GM21529 (cell line): ENCODE data around the gene RASA2.

Source experiments
- ATAC-seq: cut with Tn5 transposase; IDR thresholded peaks from one replicate; pipeline ENCODE4 v1.9.1; 2021; ENCODE audit not compliant: unreplicated experiment

The RASA2 gene

DNA sequence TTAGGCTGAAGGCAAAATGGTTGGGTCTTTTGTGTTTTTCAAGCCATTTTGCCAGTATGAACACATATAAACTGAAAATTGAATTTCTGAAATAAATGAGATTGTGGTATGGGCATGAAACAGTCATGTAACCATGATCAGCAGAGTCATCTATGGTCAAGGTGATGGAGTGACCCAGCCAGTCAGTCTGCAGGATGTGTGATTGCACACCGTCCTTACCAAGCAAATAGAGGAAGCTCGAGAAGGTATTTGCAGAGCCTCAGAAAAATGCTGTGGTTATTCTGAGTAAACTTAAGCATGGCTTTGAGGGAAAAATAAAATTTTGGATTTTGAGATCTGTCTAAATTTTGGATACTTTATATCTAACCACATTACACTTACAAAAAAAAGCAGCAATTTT, 155.4 kb downstream of the RASA2 start:
- no peak for ATAC-seq

DNA sequence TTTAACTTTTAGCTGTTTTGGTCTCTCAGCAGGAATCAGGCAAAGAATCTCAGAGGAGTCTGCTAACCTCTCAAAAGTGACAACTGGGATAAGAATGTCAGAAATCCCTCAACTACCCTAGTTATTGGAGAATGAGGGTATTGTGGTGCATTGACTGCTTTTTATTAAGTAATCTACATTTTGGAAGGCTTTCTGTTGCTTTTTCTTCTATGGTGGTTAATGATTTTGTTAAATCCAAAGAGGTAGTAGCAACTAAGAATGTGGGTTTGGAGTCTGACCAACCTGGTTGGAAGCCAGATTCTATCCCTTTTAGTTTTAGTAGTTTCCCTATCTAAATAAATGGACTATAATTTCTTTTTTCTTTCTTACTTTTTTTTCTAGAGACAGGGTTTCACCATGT, 156.6 kb downstream of the RASA2 start:
- ATAC-seq, result no peak

DNA sequence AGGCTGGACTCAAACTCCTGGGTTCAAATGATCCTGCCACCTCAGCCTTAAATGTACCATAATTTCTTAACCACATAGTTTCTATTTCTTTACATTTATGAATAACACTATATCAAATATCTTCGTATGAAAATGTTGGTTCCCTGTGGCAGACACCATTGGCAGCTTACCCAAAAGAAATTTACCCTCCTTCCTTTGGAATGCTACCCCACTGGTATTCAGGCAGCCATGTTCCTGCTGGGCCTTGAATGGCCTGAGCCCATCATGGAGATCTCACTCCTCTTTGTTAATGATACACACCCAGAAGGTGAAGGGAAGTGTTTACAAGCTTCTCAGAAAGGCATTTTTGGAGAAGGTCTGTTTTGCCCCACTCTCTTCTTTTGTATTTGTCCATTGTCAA, 157.0 kb downstream of the RASA2 start:
- ATAC-seq, result no peak

DNA sequence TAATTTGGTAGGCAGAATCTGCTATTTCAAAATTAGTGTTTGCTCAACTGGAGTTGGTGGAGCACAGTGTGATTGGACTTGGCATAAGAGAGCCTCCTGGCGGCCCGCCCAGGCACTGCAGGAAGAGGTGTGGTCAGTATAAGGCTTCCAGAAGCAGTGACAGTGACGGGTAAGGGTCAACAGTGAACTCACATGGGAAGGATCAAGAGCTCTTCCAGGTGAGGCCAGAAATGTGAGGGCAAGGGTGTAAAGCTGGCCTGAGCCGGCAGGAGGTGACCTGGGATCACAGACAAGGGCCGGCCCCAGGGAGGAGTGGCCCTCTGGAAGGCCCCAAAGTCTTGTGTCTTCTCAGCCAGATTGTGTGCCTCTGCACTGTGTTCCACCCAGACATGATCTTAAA, 158.1 kb downstream of the RASA2 start:
- ATAC-seq, result peak; percentile 80

DNA sequence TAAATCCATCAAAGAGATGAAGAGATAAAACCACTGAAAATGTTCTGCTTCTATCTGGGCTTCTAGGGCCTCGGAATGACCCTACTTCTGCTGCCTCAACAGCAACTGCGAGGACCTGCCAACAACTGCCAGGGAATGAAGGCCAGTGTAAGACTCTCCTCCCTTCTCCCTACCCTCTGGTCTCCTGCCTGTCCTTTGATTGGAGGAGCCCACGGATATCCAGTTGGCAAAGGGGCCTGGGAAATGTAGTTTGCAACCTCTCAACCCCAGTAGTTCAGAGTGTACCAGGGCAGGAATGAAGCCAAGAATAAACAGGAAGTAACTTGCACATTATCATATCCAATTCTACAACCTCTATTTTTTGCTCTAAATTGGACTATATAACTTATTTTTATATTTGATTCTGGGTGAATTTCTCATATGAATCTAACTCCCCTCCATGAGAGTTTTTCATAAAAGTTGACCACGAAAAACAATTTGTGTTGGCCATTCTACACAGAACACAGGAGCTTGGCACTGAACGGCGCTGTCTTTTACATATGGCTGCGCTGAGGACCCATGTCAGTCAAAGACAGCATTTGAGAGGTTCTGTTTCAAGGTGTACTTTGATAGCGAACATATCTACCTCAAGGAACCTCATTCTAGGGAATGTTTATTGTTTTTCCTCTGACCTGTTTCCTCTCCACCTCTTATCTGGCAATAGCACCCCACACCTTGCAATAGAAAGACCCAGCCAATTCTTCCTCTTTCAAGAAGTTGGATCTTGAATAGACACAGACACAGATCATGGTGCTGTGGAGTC, 160.1 kb downstream of the RASA2 start:
- no peak for ATAC-seq

DNA sequence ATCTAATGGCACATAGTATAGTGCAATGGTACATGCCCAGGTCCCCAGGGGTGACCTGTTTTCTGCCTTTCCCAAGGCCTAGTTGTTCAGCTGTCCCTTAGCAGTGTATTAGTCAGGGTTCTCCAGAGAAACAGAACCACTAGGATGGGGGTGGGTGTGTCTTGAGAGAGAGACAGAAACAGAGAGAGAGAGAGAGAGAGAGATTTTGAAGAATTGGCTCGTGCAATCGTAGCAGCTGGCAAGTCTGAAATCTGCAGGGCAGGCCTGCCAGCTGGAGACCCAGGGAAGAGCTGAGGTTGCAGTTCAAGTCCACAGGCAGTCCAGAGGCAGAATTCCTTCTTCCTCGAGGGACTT, 160.7 kb downstream of the RASA2 start:
- ATAC-seq, result no peak

DNA sequence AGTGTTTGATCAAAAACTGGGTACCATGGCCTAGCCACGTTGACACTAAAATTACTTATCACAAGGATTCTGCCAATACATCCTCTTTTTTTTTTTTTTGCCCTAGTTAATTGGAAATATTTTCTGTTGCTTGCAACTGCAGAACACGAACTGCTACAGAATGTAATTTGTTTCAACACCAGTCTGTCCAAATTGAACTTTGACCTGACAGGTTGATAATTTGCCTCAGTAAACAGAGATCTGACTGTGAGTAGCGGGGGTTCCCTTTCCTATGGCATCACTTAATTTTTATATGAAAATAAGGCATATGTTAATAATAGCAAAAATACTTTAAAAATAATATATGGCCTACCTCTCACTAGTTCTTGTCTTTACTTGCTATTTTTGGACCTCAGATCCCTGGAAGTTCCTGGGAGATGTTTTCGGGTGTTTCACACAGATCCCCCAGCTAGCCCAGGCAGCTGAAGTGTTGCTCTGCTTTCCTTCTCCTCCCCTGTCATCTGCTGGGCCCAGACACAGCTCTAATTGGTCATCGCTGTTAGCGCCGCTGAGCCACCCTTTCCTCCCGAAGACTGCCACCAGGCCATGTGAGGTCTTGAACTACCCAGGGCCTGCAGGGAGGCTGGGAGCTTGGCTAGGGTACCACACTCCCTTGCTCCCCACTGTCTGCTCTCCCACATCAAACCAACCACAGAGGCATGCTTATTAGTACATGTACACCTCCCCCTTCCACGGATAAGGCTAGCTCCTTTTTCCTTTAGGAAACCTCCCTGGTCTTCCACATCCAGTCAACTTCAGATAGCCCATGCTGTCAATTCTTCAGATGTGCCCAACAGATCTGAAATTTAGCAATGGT, 161.5 kb downstream of the RASA2 start:
- no peak for ATAC-seq

DNA sequence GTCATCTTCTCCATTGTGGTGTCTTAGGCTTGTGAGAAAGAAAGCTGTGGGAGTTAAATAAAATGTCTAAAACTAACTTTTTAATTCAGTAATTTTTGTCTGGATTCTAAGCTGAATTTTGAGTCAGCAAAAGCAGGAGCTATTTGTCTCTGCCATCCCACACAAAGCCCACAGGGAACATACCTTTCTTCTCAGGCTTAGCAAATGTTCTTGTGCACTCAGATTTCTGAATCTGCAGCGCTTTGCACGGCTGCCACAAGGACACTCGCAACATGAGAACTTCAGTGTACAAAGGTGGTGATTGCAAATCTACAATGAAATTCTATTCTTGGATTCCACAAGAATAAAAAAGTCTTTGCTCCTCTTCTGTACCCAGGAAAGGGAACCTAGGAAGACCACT, 163.0 kb downstream of the RASA2 start:
- no peak for ATAC-seq

DNA sequence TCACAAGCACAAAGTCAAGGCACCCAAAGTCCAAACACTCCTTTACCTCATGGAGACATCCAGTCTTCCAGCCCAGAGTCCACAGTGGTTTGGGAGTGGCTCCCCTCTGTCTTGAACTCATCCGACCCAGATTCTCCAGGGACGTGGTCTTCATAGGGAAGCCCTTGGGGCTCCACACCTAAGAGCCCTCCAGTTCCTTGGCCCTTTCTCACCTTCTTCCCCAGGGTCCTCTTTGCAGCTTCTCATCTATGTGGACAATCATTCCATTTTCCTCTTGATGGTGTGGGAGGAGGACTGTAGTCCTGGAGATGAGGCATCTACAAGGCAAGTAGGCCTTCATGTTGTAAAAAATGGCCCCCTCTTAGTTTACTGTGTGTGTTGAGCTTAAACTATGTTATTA, 164.0 kb downstream of the RASA2 start:
- no peak for ATAC-seq

DNA sequence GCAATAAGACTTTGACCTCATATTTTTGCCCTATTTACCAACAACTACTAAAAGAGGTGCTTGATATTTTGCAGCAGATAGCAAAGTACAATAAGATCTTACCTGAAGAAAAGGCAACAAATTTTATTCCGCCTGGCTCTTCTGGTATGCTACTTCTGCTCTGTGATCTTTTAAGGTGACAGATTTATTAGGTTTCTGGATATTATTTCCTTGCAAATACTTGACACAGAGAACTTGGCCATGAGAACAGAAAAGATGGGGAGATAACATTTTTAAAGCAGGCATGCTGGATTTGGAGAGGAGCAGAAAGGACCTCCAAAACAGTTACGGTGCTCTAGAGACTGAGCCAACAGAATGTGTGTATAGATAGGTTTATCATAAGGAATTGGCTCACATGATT, 164.6 kb downstream of the RASA2 start:
- ATAC-seq, result no peak

DNA sequence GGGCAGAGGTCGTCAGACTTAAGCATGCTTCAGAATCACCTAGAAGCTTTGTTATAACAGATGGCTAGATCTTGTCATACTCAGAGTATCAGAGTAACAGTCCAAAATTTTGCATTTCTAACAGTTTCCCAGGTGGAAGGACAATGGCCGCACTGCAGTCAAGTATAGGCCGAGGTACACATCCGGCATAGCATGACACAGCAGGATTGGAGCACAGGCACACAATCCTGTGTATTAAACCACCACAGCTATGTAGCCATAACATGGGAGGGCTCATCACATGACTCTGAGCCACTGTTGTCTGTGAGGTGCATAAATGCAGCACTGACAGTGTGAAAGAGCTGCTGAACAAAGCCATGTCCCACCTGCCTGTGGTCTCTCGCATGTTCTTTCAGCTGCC, 165.5 kb downstream of the RASA2 start:
- no peak for ATAC-seq

DNA sequence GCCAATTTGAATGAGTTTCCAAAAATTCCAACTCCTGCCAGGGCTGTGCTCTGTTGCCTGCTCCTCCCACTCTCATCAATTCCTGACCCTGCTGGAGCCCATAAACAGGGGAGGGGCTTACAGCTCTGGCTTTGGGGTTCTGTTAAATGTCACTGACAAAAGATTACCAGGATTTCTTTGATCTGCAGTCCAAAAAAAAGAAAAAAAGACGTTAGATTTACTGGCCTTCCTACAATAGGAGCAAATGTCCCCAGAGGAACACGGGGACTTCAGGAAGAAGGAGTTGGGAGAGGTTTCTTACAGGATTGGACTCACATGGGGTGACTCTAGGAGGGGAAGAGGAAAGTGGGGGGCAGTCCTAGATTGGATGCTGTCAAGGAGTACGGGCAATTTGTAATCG, 167.0 kb downstream of the RASA2 start:
- ATAC-seq, result no peak

DNA sequence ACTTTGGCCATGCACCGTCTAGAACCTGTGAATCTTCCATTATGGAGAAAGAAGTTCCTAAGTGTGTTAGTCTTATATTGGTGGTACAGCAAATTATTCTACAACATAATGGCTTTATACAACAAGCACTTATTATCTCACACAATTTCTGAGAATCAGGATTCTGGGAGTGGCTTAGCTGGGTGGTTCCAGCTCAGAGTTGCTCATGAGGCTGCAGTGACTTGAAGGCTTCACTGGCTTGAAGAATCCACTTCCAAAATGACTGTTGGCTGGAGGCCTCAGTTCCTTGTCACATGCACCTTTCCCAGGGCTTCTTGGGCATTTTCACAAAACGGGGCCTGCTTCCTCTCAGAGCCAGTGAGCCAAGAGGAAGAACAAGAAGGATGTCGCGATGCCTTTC, 169.0 kb downstream of the RASA2 start:
- no peak for ATAC-seq

DNA sequence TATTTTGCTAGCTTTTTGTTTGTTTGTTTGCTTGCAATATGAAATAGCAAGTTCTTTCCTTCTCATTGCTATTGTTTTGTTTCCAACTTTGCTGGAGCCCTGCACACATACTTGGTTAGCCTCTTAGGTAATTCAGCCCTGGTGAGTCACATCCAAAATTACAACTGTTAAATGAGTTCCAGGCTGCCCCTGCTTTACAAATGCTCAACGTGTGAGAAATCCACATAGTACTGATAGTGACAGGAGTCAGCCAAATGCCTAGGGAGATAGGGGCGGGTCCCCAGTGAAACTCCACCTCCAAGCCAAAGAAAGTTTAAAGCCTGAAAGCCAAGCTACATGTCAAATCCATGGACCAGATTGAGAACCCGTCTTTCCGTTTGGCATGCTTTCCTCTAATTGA, 169.9 kb downstream of the RASA2 start:
- ATAC-seq, result no peak

DNA sequence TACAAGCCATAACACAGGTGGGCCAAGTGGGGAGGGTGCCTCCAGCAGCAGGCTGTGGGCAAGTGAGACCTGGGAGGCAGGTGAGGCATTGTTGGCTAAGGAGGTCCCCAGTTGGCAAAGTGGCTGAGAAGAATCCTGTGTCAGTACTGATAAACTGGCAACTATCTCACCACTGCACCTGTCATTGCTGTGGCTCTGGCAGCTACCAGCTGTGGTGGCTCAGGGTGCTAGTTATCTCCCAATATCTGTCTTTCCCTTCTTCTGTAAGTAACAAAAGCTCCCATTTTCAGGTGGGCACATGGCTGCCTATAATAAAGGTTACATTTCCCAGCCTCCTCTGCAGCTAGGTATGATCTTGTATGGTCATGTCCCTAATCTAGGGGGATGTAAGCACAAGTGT, 170.7 kb downstream of the RASA2 start:
- no peak for ATAC-seq

DNA sequence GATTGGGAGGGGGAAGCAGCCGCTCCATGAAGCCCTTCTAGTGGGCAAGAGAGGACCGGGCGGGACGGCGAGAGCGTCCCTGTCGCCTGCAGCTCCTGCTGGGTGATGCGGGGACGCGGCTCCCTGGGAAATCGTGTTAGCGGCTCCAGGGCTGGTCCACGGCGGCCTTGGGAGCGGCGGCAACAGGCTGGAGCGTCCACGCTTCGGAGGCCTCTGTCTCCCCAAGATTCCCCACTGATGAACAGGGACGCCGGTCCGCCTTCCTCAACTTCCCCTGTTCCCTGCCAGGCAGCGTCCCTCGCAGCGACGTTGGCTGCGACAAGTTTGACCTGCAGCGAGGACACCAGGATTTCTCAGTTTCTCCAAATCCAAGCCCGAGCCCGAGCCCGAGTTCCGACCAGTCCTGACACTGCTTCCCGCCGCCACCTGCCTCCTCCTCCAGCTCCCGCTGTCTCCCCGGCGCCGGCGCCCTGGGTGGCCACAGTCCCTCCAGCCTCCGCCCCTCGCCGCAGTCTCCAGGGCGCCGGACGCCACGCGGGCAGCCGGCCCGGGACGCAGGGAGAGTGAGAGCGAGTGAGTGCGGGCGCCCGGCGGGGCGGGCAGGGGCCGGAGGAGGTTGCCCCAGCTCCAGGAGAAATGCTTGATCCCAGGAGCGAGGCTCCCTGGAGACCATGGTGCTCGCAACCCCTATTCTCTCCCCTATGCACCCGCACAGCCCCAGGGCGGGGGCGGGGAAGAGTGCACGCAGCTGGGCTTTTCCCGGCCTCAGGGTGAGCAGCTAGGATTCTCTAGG, 173.2 kb downstream of the RASA2 start:
- no peak for ATAC-seq

DNA sequence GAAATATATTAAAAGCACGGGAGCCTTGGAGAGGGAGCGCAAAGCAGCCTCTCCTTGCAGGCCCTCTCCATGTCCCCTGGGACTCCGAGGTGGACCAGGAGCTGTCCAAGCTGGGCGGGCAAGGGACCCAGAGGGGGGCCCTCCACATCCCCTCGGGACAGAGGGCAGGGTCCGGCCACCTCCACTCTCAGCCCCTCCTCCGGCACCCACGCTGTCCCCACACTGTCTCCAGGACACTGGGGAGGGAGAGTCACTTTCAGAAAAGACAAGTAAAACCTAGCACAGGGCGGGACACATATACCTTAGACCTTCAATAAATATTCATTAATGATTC, 173.8 kb downstream of the RASA2 start:
- no peak for ATAC-seq

DNA sequence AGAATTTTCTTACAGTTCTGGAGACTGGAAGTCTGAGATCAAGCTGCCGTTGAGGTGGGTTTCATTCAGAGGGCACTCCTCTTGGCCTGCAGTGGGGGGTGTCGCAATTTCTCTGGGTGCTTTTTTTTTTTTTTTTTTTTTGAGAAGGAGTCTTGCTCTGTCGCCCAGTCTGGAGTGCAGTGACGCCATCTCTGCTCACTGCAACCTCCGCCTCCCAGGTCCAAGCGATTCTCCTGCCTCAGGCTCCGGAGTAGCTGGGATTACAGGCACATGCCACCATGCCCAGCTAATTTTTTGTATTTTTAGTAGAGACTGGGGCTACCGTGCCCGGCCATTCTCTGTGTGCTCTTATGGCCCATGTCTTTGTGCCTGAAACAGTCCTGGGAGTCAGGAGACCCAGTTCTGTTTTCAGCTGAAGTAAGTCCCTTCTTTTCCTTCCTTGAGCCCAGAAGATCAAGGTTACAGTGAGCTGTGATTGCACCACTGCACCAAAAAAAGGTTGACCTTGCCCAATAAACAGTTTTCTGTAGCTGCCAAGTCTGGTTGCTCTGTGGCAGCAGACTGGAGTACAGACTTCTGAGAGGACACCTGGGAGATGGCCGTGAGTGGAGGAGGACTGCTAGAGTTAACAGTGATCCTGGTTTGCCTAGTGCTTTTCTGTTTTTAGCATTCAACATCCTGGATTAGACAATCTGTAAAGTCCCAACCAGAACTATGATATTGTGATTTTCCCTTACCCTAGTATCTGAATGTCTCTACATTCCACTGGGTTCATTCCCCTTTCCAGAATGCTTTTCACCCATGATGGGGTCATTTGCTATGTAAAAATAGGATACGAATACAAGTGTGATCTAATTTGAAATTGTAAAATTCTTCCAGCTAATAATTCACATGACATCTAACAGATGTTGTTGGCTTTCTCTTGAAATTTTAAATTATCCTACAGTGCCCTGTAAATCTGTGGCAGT, 174.7 kb downstream of the RASA2 start:
- ATAC-seq, result no peak

DNA sequence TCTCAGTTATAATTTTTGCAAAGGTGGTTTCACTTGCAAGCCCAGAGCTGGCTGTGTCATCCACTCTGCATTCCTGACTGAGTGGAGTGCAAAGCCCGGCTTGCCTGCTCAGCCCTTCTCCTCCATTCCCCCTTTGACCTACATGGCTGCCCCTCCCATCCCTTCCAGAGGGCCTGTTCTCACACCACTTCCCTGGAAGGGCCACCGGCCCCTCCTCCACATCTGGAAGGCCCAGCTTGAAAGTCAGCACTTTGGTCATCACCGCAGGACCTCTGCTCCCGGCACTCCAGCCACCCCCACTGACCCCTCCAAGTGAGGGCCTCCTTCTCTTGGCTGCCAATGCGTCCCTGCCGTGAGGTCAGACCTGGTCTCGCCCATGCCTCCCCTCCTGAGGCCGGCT, 177.2 kb downstream of the RASA2 start:
- no peak for ATAC-seq
